ENCODE measurements around the gene FOXQ1. TPM values are rescaled to one million over a fixed set of nuclear protein-coding genes. Genes with fewer than 3 reads are reported as not detected.
A peak's percentile ranks its signal among the peaks of the same experiment; 100 is the strongest.

The FOXQ1 gene
- total and polyA plus RNA-seq, 2 of the 13 experiments (the other 11 are each of a cell fraction or from before 2014, with no cell fraction given), result 35.2 to 39.8 TPM

DNA sequence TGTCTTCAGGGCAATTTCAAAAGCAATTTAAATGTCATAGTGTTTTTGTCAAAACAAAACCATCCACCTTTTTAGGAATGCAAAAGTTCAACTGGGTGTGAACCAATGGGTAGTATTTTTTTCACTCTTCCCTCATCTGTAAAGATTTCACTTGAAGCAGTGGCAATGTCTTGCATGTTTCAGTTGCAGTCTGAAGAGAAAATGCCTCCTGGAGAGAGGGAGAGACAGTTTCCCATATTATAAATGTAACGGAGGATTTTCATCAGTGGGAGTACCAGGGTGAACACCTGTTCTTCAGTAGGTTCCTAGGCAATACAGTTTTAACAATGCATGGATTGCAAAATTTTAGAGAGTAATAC, 3.3 kb downstream of the FOXQ1 start (continued):
- TF ChIP-seq, protein P1, sequence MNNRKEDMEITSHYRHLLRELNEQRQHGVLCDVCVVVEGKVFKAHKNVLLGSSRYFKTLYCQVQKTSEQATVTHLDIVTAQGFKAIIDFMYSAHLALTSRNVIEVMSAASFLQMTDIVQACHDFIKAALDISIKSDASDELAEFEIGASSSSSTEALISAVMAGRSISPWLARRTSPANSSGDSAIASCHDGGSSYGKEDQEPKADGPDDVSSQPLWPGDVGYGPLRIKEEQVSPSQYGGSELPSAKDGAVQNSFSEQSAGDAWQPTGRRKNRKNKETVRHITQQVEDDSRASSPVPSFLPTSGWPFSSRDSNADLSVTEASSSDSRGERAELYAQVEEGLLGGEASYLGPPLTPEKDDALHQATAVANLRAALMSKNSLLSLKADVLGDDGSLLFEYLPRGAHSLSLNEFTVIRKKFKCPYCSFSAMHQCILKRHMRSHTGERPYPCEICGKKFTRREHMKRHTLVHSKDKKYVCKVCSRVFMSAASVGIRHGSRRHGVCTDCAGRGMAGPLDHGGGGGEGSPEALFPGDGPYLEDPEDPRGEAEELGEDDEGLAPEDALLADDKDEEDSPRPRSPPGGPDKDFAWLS (CRISPR knock-in tag; IDR thresholded peaks at IDR 0.05; ENCODE audit: borderline replicate concordance), result no peak
- TF ChIP-seq ZNF746 (CRISPR knock-in tag; IDR thresholded peaks at IDR 0.05), result no peak; the same call in 1 of the 2 replicates
- TF ChIP-seq, protein P2, sequence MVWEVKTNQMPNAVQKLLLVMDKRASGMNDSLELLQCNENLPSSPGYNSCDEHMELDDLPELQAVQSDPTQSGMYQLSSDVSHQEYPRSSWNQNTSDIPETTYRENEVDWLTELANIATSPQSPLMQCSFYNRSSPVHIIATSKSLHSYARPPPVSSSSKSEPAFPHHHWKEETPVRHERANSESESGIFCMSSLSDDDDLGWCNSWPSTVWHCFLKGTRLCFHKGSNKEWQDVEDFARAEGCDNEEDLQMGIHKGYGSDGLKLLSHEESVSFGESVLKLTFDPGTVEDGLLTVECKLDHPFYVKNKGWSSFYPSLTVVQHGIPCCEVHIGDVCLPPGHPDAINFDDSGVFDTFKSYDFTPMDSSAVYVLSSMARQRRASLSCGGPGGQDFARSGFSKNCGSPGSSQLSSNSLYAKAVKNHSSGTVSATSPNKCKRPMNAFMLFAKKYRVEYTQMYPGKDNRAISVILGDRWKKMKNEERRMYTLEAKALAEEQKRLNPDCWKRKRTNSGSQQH (CRISPR knock-in tag; IDR thresholded peaks at IDR 0.05; ENCODE audit: low read depth), result no peak
- TF ChIP-seq CEBPG (CRISPR knock-in tag; IDR thresholded peaks at IDR 0.05), result 0 out of 2 replicates have a peak, but pooled peaks have one; percentile 33

DNA sequence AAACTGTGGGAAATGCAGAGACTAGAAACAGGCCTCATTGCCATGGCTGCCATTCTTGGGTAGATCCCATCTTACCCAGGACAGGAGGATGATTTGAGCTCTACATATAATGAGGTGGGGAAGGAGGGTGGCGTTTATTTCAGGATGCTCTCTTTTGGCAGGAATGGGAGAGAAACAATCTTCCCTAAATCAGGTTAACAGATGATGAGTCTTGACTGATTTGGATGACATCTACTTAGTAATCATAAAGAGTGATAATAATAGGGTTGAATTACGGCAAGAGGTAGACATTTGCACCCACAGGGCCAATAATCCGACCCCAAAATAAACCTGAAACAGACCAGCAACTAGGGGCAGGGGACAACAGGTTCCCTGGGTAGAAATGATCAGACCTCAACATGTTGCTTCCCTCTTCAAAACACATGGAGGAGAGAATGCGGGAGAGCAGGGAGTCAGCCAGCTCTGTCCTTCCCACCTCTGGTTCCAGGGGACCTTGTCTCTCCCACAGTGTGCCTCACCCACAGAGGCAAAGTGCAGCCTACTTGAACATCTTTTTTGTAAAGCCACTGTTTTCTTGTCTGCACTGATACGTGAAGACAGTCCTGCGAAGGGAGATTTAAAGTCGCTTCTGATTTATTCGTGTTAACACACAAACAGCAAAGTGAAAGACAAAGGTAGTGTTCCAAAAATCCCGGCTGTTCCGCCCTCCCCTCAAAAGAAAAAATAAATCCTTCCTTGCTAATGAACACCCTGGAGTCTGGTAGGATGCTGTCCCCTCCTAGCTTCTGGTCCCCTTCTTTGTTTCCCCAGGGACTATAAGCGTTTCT, 3.9 kb downstream of the FOXQ1 start:
- Histone ChIP-seq H3K36me3 (replicated peaks in 1 of 2; ENCODE audit: control insufficient read depth in 1 of 2, insufficient read depth in 2 of 2, low read length in 2 of 2) (no peaks in the 10 kb centered on the region), H3K27me3 (ENCODE audit: control insufficient read depth in 1 of 2, insufficient read depth in 2 of 2, low read length in 2 of 2) (no peaks in the 10 kb centered on the region; a peak in 1 of 5 replicates), H3K27ac (ENCODE audit: extremely low read length, insufficient read depth, low read length) (peak overlapping the region; percentile 90), H3K9ac (ENCODE audit: insufficient read depth, low read depth, low read length) (peak overlapping the region; percentile 86), H3K79me2 (ENCODE audit: insufficient read depth, low read length) (peaks cover 33% of the 10 kb centered on the region), H3K9me3 (ENCODE audit: low read length) (no peaks in the 10 kb centered on the region), H3K4me3 (replicated peaks in 1 of 3; ENCODE audit: insufficient read depth in 1 of 3, low read depth in 2 of 3, low read length in 3 of 3) (peak overlapping the region; percentile 89 to 98 (median 98)), H3K4me1 (ENCODE audit: insufficient read depth, low read length) (peaks cover 33% of the 10 kb centered on the region), H3K4me2 (ENCODE audit: low read depth, low read length) (peak overlapping the region; percentile 98), H2AFZ (ENCODE audit: low read length) (no peak overlapping the region), H4K20me1 (ENCODE audit: insufficient read depth, low read length) (peaks cover 15% of the 10 kb centered on the region)
- ATAC-seq (peak; percentile 21), FAIRE-seq (peak; percentile 87), DNase-seq (ENCODE audit: low spot score) (peak; percentile 78)
- intact Hi-C loops (cut with micrococcal nuclease; ENCODE audit: unreplicated experiment) (no loop called here), in situ Hi-C loops (cut with HindIII; ENCODE audit: extremely low pct_ligation_motif_present, low pct_unique_long_range_greater_than_20kb) (no loop called here)
- CTCF ChIA-PET (ENCODE audit: low intra/inter-chr PET ratio, low total read pairs), result interaction anchor here (3.6 kb wide), 1 partner anchor 20 kb away, joined by 22 read pairs; no protein-coding TSS in a partner anchor
- POLR2A ChIA-PET, result interaction anchor here (1.0 to 12.0 kb wide), 13 partner anchors 10 to 415 kb away, joined by 3 to 900 read pairs (median 8); no protein-coding TSS in a partner anchor
- whole genome bisulfite sequencing (ENCODE audit: low lambda C conversion rate), result 3% methylated on average over 11 of the region's 11 CpGs
- BruUV-seq (replicated peaks), result no TSS peak
- TF ChIP-seq CENPX (CRISPR knock-in tag; IDR thresholded peaks at IDR 0.05) (no peak), MBD4 (IDR thresholded peaks at IDR 0.05; ENCODE audit: borderline replicate concordance, low read length) (no peak; the same call in none of the 2 replicates), KDM3A (CRISPR knock-in tag; IDR thresholded peaks at IDR 0.05; ENCODE audit: low read depth) (no peak; the same call in 1 of the 2 replicates), ZNF749 (CRISPR knock-in tag; IDR thresholded peaks at IDR 0.05; ENCODE audit: borderline replicate concordance) (peak; percentile 88; the same call in 1 of the 2 replicates), MAFF (IDR thresholded peaks at IDR 0.05; ENCODE audit: low read depth, low read length) (no peak), ZNF253 (CRISPR knock-in tag; IDR thresholded peaks at IDR 0.05; ENCODE audit: borderline replicate concordance) (no peak), ZBTB21 (CRISPR knock-in tag; IDR thresholded peaks at IDR 0.05) (no peak), ZNF577 (CRISPR knock-in tag; IDR thresholded peaks at IDR 0.05; ENCODE audit: borderline replicate concordance, low read depth) (no peak), FOSL2 (CRISPR knock-in tag; IDR thresholded peaks at IDR 0.05) (peak; percentile 51), GTF2F1 (IDR thresholded peaks at IDR 0.05; ENCODE audit: low read length) (no peak), RNF2 (conservative IDR thresholded peaks at IDR 0.05; ENCODE audit: low read depth) (no peak), DR1 (CRISPR knock-in tag; IDR thresholded peaks at IDR 0.05) (no peak)
- TF ChIP-seq, protein P3, sequence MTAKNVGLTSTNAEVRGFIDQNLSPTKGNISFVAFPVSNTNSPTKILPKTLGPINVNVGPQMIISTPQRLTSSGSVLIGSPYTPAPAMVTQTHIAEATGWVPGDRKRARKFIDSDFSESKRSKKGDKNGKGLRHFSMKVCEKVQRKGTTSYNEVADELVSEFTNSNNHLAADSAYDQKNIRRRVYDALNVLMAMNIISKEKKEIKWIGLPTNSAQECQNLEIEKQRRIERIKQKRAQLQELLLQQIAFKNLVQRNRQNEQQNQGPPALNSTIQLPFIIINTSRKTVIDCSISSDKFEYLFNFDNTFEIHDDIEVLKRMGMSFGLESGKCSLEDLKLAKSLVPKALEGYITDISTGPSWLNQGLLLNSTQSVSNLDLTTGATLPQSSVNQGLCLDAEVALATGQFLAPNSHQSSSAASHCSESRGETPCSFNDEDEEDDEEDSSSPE (CRISPR knock-in tag; IDR thresholded peaks at IDR 0.05), result peak; percentile 33; the same call in 1 of the 2 replicates
